DMS153 treated with DMSO at 0.1 percent for 48 hours (cell line): ENCODE measurements around the gene MX2.
"Not testable (repeated sequence)": the region's sequence is repeated elsewhere in the genome, so short reads cannot be mapped to it uniquely, and the experiment has no call there.

Experiments used
- DNase-seq: peaks from one replicate; lab custom pipeline; 2025; ENCODE audit not compliant: unreplicated experiment; lab: John Stamatoyannopoulos, UW

MX2 gene

DNA sequence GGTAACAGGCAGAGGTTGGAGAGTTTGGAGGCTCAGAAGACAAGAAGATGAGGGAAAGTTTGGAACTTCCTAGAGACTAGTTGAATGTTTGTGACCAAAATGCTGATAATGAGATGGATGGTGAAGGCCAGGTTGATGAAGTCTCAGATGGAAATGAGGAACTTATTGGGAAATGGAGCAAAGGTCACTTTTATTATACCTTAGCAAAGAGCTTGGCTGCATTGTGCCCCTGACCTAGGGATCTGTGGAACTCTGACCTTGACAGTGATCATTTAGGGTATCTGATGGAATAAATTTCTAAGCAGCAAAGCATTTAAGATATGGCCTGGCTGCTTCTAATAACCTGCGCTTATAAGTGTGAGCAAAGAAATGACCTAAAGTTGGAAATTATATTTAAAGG is 28.1 kb upstream of the MX2 start:
- no peak for DNase-seq

DNA sequence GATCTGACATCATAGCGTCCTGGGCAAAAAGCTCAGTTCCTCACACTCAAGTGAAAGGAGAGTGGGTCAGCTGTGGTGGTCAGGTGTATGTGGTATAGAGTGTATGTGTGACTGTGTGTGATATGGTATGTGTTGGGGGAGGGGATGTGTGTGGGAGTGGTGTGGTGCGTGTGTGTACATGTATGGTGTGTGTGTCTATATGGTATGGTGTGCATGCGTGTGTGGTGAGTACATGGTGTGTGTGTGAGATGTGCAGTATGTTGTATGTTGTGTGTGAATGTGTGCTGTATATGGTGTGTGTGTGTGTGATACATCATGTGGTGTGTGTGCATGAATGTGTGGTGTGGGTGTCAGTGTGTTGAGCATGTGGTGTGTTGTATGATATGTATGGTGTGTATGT is 24.3 kb upstream of the MX2 start:
- no peak for DNase-seq

GRCh38 chr21:41338455-41338854 is 23.4 kb upstream of the MX2 start:
- no peak for DNase-seq

DNA sequence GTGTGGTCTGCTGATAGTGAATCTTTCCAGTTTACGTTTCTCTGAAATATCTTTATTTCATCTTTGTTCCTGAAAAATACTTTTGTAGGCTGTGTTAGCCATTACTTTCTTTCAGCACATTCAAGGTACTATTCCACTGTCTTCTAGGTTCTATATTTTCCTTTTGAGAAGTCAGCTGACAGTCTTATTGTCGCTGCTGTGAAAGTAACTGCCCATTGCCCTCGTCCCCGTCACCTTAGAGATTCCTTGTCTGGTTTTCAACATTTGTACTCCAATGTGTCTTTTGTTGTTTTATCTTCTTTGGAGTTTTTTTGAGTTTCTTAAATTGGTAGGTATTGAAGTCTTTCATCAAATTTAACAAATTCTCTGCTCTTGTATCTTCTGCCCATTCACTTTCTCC is 19.8 kb upstream of the MX2 start:
- no peak for DNase-seq

DNA sequence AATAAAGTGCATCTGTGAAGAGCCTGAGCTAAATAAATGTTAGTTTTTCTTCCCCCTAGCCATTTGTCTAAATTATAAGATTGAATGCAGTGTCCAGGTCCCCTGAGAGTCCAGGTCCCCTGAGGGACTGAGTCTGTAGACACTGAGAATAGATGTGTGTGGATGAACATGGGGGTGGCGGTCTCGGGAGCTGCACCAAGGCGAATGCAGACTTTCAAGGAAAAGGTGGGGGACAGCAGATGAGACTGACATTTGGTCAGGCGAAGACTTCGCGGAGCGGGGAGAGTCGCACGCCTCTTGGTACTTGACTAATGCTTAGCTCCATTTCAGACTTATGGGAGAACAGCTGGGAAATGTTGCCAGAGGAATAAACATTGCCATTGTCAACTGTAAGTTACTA is 17.7 kb upstream of the MX2 start:
- DNase-seq, result no peak

DNA sequence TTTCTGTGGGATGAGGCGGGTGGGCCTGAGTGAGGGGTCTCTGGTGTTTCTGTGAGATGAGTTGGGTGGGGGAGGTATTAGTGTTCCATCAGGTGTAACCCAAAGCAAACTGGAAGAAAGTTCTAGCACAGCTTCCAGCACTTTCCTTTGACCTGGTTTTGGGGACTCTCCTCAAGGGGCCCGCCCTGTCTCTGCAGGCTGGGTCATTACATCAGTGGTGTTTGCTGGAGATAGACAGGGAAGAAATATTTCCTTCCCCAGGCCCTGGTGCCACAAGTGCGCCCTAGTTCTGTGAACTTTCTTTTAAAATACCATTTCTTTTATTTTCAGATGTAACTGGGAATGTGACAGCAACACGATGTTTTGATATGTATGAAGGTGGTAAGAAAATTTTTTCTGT is 16.5 kb upstream of the MX2 start:
- no peak for DNase-seq

DNA sequence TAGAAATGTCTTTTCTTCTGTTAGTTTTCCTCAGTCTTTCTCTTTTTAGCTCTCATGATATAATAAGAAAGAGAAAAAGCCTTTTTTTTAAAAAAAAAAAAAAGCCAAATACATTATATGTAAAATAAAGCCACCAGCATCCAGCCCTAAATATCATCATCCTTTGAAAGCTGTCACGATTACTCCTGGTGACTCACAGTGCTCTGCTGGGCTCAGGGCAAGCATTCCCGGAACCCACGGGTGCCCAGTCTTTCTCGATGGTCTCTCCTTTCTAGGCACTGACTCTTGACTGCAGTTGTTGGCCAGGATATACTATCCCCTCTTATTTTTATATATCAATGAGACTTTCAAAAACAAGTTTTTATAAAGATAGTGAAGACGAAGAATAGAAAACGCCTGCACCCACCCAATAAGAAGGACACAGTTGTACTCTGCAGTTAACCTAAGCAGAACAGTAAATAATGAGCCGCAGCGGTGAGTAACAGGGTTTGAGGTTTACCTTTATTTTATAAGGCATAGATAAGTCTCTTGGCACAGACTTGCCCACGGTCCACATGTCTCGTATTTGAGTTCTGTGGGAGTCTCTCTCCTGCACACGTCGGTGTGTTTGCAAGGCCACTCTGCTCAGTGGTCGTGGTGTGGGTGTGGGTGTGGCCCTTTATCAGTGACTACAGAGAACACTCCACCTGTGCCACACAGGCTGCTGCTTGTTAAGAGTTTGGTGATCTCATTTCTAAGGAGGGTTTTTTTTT is 15.7 kb upstream of the MX2 start:
- DNase-seq, result no peak

DNA sequence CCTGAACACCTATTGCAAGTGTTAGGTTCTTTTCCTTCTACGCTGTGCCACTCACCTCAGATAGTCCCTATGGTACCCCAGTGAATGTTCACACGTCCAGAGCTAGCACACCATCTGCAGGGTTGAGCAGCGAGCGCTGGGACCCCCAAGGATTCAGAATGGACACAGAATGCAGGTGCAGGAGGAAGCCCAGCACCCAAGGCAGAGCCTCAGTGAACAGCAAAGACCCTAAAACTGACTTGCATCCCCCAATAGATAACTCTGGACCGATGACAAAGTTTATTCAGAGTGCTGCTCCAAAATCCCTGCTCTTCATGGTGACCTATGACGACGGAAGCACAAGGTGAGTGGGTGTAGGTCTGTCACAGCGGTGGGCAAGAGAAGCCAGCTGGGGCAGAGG is 15.1 kb upstream of the MX2 start:
- DNase-seq, result no peak

GRCh38 chr21:41348434-41348833 is 13.4 kb upstream of the MX2 start:
- DNase-seq, result no peak

GRCh38 chr21:41349126-41349525 is 12.7 kb upstream of the MX2 start:
- DNase-seq, result no peak

DNA sequence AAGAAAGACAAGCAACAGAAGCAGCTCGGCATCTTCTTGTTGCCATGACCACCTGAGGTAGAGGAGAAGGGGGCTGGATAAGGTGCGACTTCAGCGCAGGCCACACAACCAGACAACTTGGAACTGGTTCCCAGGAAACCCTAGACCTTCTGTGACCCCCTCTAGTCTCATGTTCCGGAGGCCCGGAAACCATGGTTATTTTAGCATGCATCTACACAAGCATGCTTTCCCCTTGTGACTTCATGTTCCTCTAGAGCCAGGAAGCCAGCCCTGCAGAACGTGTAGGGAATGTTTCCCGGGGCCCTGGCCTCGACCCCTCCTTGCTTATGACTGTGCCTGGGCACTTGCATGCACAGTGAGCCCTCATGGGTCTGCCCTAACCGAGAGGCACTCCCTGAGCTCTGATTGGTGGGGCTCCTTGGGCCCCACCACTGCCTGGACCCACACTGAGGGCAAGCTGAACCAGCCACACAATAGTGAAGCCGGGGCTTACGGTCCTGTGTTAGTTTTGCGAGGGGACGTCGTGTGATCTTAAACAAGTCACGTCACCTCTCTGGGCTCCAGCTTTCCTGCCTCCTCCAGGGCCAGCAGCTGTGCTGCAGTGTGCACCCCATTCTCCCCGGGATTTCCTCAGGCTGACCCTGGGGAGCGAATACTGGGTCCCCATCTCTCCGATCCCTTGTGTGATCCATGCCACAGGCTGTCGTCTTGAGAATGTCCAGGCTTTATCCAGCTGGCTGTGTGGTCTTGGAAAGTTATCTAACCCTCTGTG is 12.0 kb upstream of the MX2 start:
- DNase-seq, result no peak

DNA sequence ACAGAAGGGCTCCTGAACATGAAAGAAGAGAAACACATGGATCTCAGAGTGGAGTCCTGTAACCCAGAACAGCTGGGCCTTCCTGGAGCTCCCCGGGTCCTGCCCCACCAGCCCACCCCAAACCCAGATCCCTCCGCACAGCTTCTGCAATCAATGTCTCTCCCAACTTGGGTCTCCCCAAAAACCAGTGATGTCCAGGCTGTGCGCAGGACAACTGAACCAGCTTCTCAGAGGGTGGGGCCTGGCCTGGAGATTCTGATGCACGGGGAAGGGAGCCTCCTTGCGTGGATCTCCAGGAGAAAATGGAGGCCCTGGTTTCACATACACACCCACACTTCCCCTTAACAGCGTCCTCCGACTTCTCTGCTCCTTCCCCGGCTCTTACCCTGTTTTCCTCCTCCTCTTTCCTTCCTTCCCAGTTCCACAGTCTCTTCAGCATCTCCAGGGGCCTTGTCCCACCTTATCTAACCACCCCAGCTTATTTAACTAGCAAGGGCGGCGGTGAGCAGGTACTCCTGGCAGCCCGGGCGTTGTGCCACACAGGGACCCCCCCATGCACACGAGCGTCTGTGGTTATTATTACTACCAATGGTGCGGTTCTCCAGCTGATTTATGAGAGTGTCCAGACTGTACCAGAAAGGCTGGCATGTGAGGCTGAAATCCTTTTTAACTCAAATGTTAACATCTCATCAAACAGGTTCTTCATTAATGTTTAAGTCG is 11.2 kb upstream of the MX2 start:
- no peak for DNase-seq

- DNase-seq, result no peak
Measured at GRCh38 chr21:41357546-41357945, 4.3 kb upstream of the MX2 start.

DNA sequence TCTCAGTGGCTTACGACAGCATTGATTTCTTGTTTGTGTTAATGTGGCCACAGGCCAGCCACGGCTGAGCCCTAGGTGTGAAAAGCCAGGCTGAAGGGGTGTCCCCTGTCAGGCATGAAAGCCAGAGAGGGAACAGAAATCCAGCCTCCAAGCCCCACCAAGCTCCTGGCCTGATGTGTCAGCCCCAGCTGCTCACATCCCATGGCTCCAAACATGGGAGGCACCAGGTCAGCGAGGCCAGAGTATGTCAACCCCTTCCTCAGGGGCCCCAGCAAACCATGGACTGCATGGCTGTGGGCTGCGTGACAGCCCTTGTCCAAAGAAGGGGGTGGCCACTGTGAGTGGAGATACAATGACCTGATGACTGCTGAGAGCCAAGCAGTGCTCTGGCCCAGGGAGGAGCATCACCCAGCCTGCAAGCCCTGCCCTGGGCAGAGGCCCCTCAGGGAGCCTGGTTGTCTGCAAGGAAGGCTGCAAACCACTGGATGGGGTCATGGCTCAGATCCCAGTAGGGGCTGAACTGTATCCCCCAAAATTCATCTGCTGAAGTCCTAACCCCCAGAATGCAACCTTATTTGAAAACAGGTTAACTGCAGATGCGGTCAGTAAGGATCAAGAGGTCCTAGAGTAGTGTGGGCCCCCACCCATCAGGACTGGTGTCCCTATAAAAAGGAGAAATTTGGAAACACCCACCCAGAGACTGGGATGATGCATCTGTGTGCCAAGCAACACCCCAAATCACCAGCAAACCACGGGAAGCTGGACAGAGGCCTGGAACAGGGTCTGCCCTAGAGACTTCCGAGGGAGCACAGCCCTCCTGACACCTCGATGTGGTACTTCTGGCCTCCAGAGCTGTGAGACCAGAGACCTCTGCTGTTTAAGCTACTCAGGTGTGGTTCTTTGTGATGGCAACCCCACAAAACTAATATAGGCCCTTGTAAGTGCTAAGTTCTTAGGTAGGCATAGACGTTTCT is 3.3 kb upstream of the MX2 start:
- no peak for DNase-seq

DNA sequence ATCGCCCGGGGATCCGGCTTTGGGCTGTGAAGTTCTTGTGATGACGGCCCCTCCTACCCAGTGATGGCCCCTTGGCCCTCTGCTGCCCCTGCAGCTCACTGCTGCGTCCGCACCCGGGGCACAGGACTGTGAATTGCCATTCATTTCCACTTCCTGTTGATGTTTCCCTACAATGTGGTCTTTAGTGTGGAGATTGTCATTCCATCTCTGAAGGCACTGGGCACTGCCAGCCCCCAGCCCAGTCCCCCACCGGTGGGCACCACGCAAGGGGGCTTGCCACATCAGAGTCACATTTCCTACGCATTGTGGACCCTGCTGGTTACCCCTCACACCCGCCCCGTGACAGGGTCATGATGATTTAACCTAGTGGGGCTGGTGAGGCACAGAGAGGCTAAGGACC is 2.5 kb upstream of the MX2 start:
- no peak for DNase-seq

DNA sequence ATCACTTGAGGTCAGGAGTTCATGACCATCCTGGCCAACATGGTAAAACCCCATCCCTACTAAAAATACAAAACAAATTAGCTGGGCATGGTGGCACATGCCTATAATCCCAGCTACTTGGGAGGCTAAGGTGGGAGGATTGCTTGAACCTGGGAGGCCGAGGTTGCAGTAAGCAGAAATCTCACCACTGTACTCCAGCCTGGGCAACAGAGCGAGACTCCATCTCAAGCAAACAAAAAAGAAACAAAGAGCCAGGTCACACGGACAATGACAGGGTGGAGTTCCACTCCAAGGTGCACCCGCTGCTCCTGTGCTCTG is 2.1 kb upstream of the MX2 start:
- not testable (repeated sequence) for DNase-seq

GRCh38 chr21:41360072-41360821 is 1.6 kb upstream of the MX2 start:
- peak; percentile 69 for DNase-seq

DNA sequence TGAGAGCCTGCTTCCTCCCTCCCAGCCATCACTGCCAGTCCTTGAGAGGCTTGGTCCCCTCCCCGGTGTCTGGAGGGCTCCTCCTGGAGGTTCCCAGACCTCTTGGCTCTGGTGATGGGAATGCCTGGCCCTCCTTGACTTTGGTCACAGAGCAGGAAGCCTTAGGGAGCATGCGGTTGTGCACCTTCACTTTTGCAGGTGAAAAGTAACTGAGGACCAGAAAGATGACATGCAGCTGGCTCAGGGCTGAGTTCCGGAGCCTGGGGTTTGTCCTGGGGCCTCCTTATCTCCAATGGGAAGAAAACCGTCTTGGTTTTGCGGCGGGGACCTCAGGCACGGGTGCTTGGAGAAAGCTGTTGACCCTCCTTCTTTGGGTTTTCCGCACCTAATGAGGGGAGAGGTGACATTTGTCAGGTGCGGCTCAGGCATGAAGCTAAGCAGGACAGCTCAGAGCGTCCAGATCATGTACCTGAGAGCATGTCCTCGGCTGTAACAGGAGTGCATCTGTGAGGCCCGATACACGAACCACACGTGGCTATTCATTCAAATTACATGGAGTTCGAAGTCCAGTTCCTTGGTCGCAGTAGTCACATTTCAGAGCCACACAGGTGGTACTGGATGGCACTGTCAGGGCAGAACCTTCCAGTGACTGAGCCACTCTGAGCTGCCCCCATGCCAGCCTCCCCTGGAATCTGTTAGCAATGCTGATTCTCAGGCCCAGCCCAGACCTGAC is 608 bp upstream of the MX2 start:
- DNase-seq, result no peak

- DNase-seq, result no peak
Measured at GRCh38 chr21:41362605-41363369, 960 bp downstream of the MX2 start.
